IMR-90 (cell line): ENCODE results near the gene SCAMP2. TPM values are rescaled to one million over a fixed set of nuclear protein-coding genes. Genes with fewer than 3 reads are reported as not detected.

Experiments
- ATAC-seq: fragments of 200-7000 bp; cut with Tn5 transposase; 2 replicates; pipeline ENCODE4 v1.9.1; 2020; ENCODE audit warnings: low read depth, mild to moderate bottlenecking, moderate library complexity
- BruUV-seq: library from RNA; stranded (reverse); fragments of 400-500 nt; replicated peaks from 2 replicates; lab custom pipeline; 2021; lab: Mats Ljungman, UMichigan
- CTCF ChIA-PET: fragments of 300-600 bp; formaldehyde crosslinking; extraction: SDS; loops from one replicate; lab custom pipeline; 2021; ENCODE audit warnings: antibody characterized with exemption; lab: Yijun Ruan, JAX
- POLR2A ChIA-PET: fragments of 300-600 bp; sonication (Branson Sonifier 250); formaldehyde crosslinking; loops from one replicate; lab custom pipeline; 2022; ENCODE audit warnings: antibody characterized with exemption; ENCODE audit not compliant: unreplicated experiment; lab: Charles Lee
- DNase-seq: peaks from one replicate; pipeline ENCODE4 v3.0.0; 2013
- H2AFZ ChIP-seq: replicated peaks from 2 replicates; pipeline ENCODE3; 2013; ENCODE audit warnings: low read length, mild to moderate bottlenecking; ENCODE audit not compliant: poor library complexity
- H2AK5ac ChIP-seq: 2 replicates; pipeline ENCODE4 v1.6.1; 2013; ENCODE audit warnings: low read depth, low read length, inconsistent platforms
- H2AK9ac ChIP-seq: replicated peaks from 2 replicates; pipeline ENCODE3; 2013; ENCODE audit warnings: mild to moderate bottlenecking, low read depth, low read length, moderate library complexity; ENCODE audit not compliant: poor library complexity
- H2BK120ac ChIP-seq: 2 replicates; pipeline ENCODE4 v1.6.1; 2013; ENCODE audit warnings: low read depth, low read length, inconsistent platforms
- H2BK15ac ChIP-seq: 3 replicates; pipeline ENCODE4 v1.6.1; 2013; ENCODE audit warnings: low read depth, low read length, inconsistent platforms
- H2BK20ac ChIP-seq: 2 replicates; pipeline ENCODE4 v1.6.1; 2013; ENCODE audit warnings: low read depth, mild to moderate bottlenecking, inconsistent platforms, low read length, moderate library complexity
- H2BK5ac ChIP-seq: 2 replicates; pipeline ENCODE4 v1.6.1; 2013; ENCODE audit warnings: mild to moderate bottlenecking, low read depth, low read length, inconsistent platforms; ENCODE audit not compliant: poor library complexity, severe bottlenecking
- H3K14ac ChIP-seq: replicated peaks from 2 replicates; pipeline ENCODE4 v1.6.1; 2013; ENCODE audit warnings: low read depth, low read length, inconsistent platforms
- H3K18ac ChIP-seq: 2 replicates; pipeline ENCODE4 v1.6.1; 2013; ENCODE audit warnings: low read depth, low read length, control low read depth
- H3K23ac ChIP-seq: 2 replicates; pipeline ENCODE4 v1.6.1; 2013; ENCODE audit warnings: low read depth, low read length, inconsistent platforms
- H3K27ac ChIP-seq: 2 replicates; pipeline ENCODE4 v1.5.1; 2013; ENCODE audit warnings: mild to moderate bottlenecking, control low read depth, low read length; ENCODE audit not compliant: insufficient read depth
- H3K27me3 ChIP-seq: 2 replicates; pipeline ENCODE4 v1.6.1; 2013; ENCODE audit warnings: low read length; ENCODE audit not compliant: control insufficient read depth, insufficient read depth
- H3K36me3 ChIP-seq: 2 replicates; pipeline ENCODE4 v1.6.1; 2013; ENCODE audit warnings: low read length, mixed read lengths; ENCODE audit not compliant: control insufficient read depth, insufficient read depth
- H3K4ac ChIP-seq: 2 replicates; pipeline ENCODE4 v1.6.1; 2013; ENCODE audit warnings: low read depth, low read length, inconsistent platforms
- H3K4me1 ChIP-seq: 2 replicates; pipeline ENCODE4 v1.6.1; 2013; ENCODE audit warnings: low read length, mixed read lengths; ENCODE audit not compliant: control insufficient read depth, insufficient read depth
- H3K4me2 ChIP-seq: 2 replicates; pipeline ENCODE4 v1.6.1; 2013; ENCODE audit warnings: low read depth, mild to moderate bottlenecking, control low read depth, low read length, moderate library complexity
- H3K4me3 ChIP-seq: 2 replicates; pipeline ENCODE4 v1.5.1; 2013; ENCODE audit warnings: low read depth, mild to moderate bottlenecking, control low read depth, low read length, moderate library complexity; ENCODE audit not compliant: insufficient read depth
- H3K56ac ChIP-seq: 2 replicates; pipeline ENCODE4 v1.6.1; 2013; ENCODE audit warnings: low read length, inconsistent platforms; ENCODE audit not compliant: insufficient read depth; ENCODE audit errors: extremely low read depth
- H3K79me1 ChIP-seq, 2 experiments: 2 replicates each; pipeline ENCODE4 v1.6.1; 2013; ENCODE audit warnings: low read length in 2 of 2, inconsistent platforms in 1 of 2, low read depth in 1 of 2
- H3K9ac ChIP-seq: 2 replicates; pipeline ENCODE4 v1.6.1; 2013; ENCODE audit warnings: low read depth, low read length, control low read depth
- H3K9me1 ChIP-seq: 2 replicates; pipeline ENCODE4 v1.6.1; 2013; ENCODE audit warnings: low read length, inconsistent platforms; ENCODE audit not compliant: insufficient read depth
- H3K9me3 ChIP-seq: 2 replicates; pipeline ENCODE4 v1.6.1; 2013; ENCODE audit warnings: low read length; ENCODE audit not compliant: control insufficient read depth, insufficient read depth
- H4K20me1 ChIP-seq: 2 replicates; pipeline ENCODE4 v1.6.1; 2013; ENCODE audit warnings: low read length, inconsistent platforms; ENCODE audit not compliant: insufficient read depth
- H4K5ac ChIP-seq: 2 replicates; pipeline ENCODE4 v1.6.1; 2013; ENCODE audit warnings: mild to moderate bottlenecking, low read depth, low read length, control low read depth
- H4K8ac ChIP-seq, 2 experiments: 2 replicates each; pipeline ENCODE4 v1.6.1; 2013; ENCODE audit warnings: low read depth in 2 of 2, low read length in 2 of 2, control low read depth in 1 of 2, inconsistent platforms in 1 of 2
- H4K91ac ChIP-seq: 2 replicates; pipeline ENCODE4 v1.6.1; 2013; ENCODE audit warnings: low read depth, low read length, inconsistent platforms; ENCODE audit not compliant: insufficient read depth
- CEBPB ChIP-seq: IDR thresholded peaks from 2 replicates; pipeline ENCODE4 v1.6.1; 2012; ENCODE audit warnings: low read depth, low read length, improper control_type of control experiment
- FOS ChIP-seq: fragments of 150-350 bp; IDR thresholded peaks from 2 replicates; pipeline ENCODE4 v1.6.1; 2016; ENCODE audit warnings: low read depth, low read length
- NFE2L2 ChIP-seq: fragments of 150-350 bp; IDR thresholded peaks from 2 replicates; pipeline ENCODE4 v1.6.1; 2016; ENCODE audit warnings: low read depth, mild to moderate bottlenecking, low read length
- POLR2A ChIP-seq: IDR thresholded peaks from 2 replicates; pipeline ENCODE4 v1.6.1; 2012; ENCODE audit warnings: mild to moderate bottlenecking, low read depth, low read length
- RAD21 ChIP-seq: IDR thresholded peaks from 2 replicates; pipeline ENCODE4 v1.6.1; 2012; ENCODE audit warnings: low read length, improper control_type of control experiment
- RFX5 ChIP-seq: IDR thresholded peaks from 2 replicates; pipeline ENCODE4 v1.8.0; 2012; ENCODE audit warnings: low read depth, mild to moderate bottlenecking, low read length, moderate library complexity
- USF2 ChIP-seq: fragments of 150-350 bp; IDR thresholded peaks from 2 replicates; pipeline ENCODE4 v1.6.1; 2017; ENCODE audit warnings: mild to moderate bottlenecking, antibody characterized with exemption, low read length, low read depth
- WGBS, 2 experiments: methylation state at CpG; one replicate each; pipeline versions ENCODE4 v1.1.5 to v1.1.7; 2013; ENCODE audit warnings: missing lambda C conversion rate in 2 of 2; ENCODE audit not compliant: insufficient read length in 1 of 2; ENCODE audit errors: extremely low coverage in 2 of 2; 5-methylcytosine and 5-hydroxymethylcytosine counted together
- dilution Hi-C: fragments of 300-500 bp; cut with HindIII; formaldehyde crosslinking; loops from one replicate; pipeline ENCODE4 v1.14.3; 2018; ENCODE audit warnings: low sequenced_read_pairs; ENCODE audit not compliant: unreplicated experiment
- in situ Hi-C: fragments of 300-500 bp; cut with MboI; formaldehyde crosslinking; loops from 3 replicates; pipeline ENCODE4 v1.14.3; 2019; ENCODE audit warnings: low sequenced_read_pairs, inconsistent platforms, mixed read lengths
- intact Hi-C: fragments of 100-400 bp; cut with micrococcal nuclease; formaldehyde crosslinking; loops from 2 replicates; pipeline ENCODE4 v1.10.0; 2022
- polyA plus RNA-seq, 3 experiments: library from polyadenylated mRNA; depleted of rRNA; stranded (reverse); fragments of >200 nt; gene quantifications; 2 replicates each; pipeline ENCODE4 v1.2.3, GENCODE V29; 2012; ENCODE audit warnings: low replicate concordance in 1 of 3
- total RNA-seq: library from RNA; depleted of rRNA; stranded (reverse); fragments of >200 nt; gene quantifications from 2 replicates; pipeline ENCODE4 v1.2.3, GENCODE V29; 2012

The SCAMP2 gene
- total and polyA plus RNA-seq, 2 of the 4 experiments (the other 2 are of a cell fraction) = 25.8 to 111 TPM

GRCh38 chr15:74824976-74825375 lies 48.2 kb downstream of the SCAMP2 start:
- DNase-seq (no peak), ATAC-seq (no peak)
- H3K27me3 ChIP-seq = peaks cover 71% of the 10 kb centered on the region
- no peaks in the 10 kb centered on the region for H3K36me3 ChIP-seq
- H3K9me3 ChIP-seq = no peaks in the 10 kb centered on the region
- H4K8ac ChIP-seq = no peak overlapping the region
- no peak overlapping the region for H2BK15ac ChIP-seq
- TF ChIP-seq POLR2A (no peak), NFE2L2 (no peak), FOS (no peak), RAD21 (no peak), RFX5 (no peak), CEBPB (no peak), USF2 (no peak)
- no peak overlapping the region for H3K18ac ChIP-seq
- no peaks in the 10 kb centered on the region for H3K9me1 ChIP-seq
- no peak overlapping the region for H3K23ac ChIP-seq
- ChIA-PET POLR2A (no interaction called here), CTCF (no interaction called here)
- no peak overlapping the region for H3K4me3 ChIP-seq
- H2AK5ac ChIP-seq = no peak overlapping the region
- H3K4me1 ChIP-seq = no peaks in the 10 kb centered on the region
- no peak overlapping the region for H3K14ac ChIP-seq
- intact Hi-C loops = no loop called here
- no peak overlapping the region for H2BK120ac ChIP-seq
- H2BK5ac ChIP-seq = no peak overlapping the region
- in situ Hi-C loops = no loop called here
- no peak overlapping the region for H2AK9ac ChIP-seq
- no peaks in the 10 kb centered on the region; the same call in 1 of the 2 replicates for H4K20me1 ChIP-seq
- no peak overlapping the region for H4K5ac ChIP-seq
- H3K4ac ChIP-seq = no peak overlapping the region
- H2BK20ac ChIP-seq = no peak overlapping the region
- 51% methylated on average over 6 of the region's 7 CpGs; no CpG with 5 or more reads in 1 of the 2 experiments for WGBS, 2 experiments
- no peak overlapping the region for H4K91ac ChIP-seq
- no peak overlapping the region for H3K9ac ChIP-seq
- BruUV-seq = no TSS peak
- H3K4me2 ChIP-seq = no peak overlapping the region
- H3K27ac ChIP-seq = no peak overlapping the region
- dilution Hi-C loops = no loop called here
- H3K56ac ChIP-seq = no peak overlapping the region
- no peaks in the 10 kb centered on the region for H3K79me1 ChIP-seq
- no peak overlapping the region for H2AFZ ChIP-seq
